Dendritic cell treated with granulocyte-macrophage colony-stimulating factor and Interleukin-4, amounts not matched to agents 40 ng/mL and 50 ng/mL, for 4 days (primary cell): ENCODE data around the gene CDRT4.
"Not testable (repeated sequence)": the region's sequence is repeated elsewhere in the genome, so short reads cannot be mapped to it uniquely, and the experiment has no call there.

Source experiments
- H3K27ac Mint-ChIP-seq: one replicate; pipeline ENCODE4 v1.8.0; 2022; ENCODE audit warnings: mild to moderate bottlenecking, mixed read lengths
- H3K27me3 Mint-ChIP-seq: one replicate; pipeline ENCODE4 v1.8.0; 2022; ENCODE audit warnings: mild to moderate bottlenecking, mixed read lengths
- H3K36me3 Mint-ChIP-seq: one replicate; pipeline ENCODE4 v1.8.0; 2022; ENCODE audit warnings: low read depth, mixed read lengths
- H3K4me1 Mint-ChIP-seq: one replicate; pipeline ENCODE4 v1.8.0; 2022; ENCODE audit warnings: low read depth, mixed read lengths
- H3K4me3 Mint-ChIP-seq: one replicate; pipeline ENCODE4 v1.8.0; 2022; ENCODE audit warnings: mild to moderate bottlenecking, moderate library complexity, mixed read lengths
- H3K9me3 Mint-ChIP-seq: one replicate; pipeline ENCODE4 v1.8.0; 2022; ENCODE audit warnings: mixed read lengths
- intact Hi-C: fragments of 100-400 bp; cut with micrococcal nuclease; formaldehyde crosslinking; loops from one replicate; pipeline ENCODE4 v1.15.0; 2022

The CDRT4 gene

DNA sequence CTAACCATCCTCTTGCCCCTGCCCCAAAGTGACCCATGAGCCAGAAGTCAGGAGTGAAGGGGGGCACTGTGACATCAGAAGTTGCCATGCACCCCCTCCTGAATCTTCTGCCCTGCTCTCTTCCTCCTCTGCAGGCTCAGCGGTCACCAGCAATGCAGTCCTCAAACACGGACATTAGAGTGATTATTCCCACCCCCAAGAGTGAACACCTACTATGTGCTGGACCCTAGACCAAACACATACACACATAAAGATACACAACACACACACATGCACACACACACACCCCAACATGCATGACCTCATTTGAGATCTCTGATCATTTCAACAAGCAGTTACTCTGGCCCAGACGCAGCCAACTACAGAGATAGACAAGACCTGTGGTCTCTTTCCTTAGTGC, at the start of gene CDRT4:
TSS of gene CDRT4 (minus strand) at position 30 of the 400 bp plus-strand sequence. CDS start 27,383 bp downstream, outside the sequence.
- H3K27ac Mint-ChIP-seq, result no peak within 1 kb of the TSS
- H3K9me3 Mint-ChIP-seq, result no peaks in the 10 kb centered on the region
- no peaks in the 10 kb centered on the region for H3K36me3 Mint-ChIP-seq
- intact Hi-C loops, result no loop called here
- no peak within 1 kb of the TSS for H3K4me3 Mint-ChIP-seq
- no peaks in the 10 kb centered on the region for H3K4me1 Mint-ChIP-seq
- H3K27me3 Mint-ChIP-seq, result no peaks in the 10 kb centered on the region

DNA sequence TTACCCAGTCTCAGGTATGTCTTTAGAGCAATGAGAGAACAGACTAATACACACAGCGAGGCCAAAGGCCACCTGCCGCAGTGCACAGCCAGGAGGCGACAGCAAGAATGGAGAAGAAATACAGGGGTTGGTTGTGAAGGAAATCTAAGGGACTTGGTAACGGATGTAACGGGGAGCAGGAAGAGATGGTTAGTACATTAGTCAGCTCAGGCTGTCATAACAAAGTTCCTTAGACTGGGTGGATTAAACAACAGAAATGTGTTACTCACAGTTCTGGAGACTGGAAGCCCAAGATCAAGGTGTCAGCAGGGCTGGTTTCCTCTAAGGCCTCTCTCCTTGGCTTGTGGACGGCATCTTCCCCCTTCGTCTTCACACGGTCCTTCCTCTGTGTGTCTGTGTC, 48.7 kb upstream of the CDRT4 start:
- Mint-ChIP-seq H3K9me3 (no peaks in the 10 kb centered on the region), H3K27ac (no peak overlapping the region), H3K27me3 (no peaks in the 10 kb centered on the region), H3K4me1 (no peaks in the 10 kb centered on the region), H3K36me3 (peaks cover 11% of the 10 kb centered on the region), H3K4me3 (no peak overlapping the region)
- intact Hi-C loops, result no loop called here

DNA sequence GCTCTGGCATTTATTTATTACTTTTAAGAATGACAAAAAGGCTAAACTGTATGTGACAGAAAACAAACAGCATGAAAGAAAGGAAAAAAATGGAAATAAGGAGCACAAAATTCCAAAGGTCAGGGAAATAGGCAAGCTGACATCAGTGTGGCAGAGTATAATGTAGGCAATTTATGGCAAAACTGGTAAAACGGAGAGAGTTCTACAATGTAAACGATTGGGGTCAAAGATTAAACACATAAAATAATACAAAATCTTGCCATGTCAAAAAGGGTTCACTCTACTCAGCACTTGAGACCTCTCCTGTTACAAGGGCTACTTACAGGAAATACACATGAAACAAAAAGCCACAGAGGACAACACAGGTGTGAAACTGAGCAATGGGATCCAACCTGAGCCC, 47.0 kb upstream of the CDRT4 start:
- Mint-ChIP-seq H3K27me3 (no peaks in the 10 kb centered on the region), H3K4me1 (peaks cover 7% of the 10 kb centered on the region), H3K9me3 (no peaks in the 10 kb centered on the region), H3K36me3 (peaks cover 11% of the 10 kb centered on the region), H3K4me3 (no peak overlapping the region), H3K27ac (no peak overlapping the region)
- intact Hi-C loops, result no loop called here

DNA sequence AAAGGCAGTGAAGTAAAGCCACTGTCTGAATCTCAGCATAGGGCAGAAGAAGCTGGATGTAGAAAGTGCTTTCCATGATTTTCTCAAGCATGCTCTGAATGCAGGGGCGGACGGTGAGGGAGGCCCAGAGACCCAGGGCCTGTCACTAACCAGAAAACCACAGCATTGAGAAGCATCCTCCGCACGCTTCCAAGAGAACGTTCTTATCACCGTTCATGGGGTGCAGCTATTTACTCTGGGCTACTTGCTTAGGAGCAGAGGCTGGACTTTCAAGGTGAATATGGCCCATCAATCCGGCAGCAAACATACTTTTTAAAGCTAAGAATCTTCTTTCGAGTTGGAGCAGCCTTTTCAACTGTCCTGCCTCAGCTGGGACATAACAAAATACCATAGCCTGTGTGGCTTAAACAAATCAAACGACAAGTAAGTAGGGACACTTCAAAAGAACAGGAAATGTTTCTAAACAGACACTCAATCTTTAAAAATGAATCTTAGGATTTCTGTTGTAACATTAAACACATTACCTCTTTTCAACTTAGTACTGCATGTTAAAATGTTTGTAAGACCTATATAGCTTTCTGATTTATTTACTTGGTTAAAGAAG, 46.5 kb upstream of the CDRT4 start:
- Mint-ChIP-seq H3K27me3 (no peaks in the 10 kb centered on the region), H3K4me3 (no peak overlapping the region), H3K27ac (no peak overlapping the region), H3K4me1 (peaks cover 7% of the 10 kb centered on the region), H3K36me3 (peaks cover 11% of the 10 kb centered on the region), H3K9me3 (no peaks in the 10 kb centered on the region)
- intact Hi-C loops, result no loop called here

- H3K27ac Mint-ChIP-seq, result no peak overlapping the region
Measured at GRCh38 chr17:15513058-15513791, 45.8 kb upstream of the CDRT4 start.

DNA sequence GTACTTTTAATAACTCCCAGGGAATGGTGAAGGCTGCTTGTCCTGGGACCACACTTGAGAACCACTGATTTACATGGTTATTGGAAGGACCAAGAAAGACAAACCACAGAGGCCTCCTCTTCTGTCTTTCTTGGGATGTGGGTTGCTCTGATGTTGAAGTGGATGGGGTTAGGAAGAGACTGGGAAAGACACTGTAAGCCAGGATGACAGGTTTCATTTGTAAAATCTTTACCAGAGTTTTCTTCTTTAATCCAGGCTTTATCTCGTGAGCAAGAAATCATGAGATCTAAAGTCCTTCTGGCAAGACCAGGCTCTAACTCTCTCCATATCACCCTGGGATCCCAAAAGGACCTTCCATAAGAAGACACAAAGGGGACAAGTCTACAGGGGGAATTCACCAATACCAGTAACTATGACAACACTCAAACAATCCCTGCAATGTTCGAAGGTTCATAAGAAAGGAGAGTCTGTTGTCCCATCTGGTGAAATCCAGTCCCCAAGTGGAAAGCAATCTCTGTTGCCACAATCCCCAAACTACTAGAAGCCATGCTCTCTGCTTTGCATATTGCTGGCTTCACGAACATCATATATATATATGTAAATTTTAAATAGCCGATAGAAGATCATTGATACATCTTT, 44.8 kb upstream of the CDRT4 start:
- Mint-ChIP-seq H3K27me3 (no peaks in the 10 kb centered on the region), H3K36me3 (peaks cover 11% of the 10 kb centered on the region), H3K27ac (no peak overlapping the region), H3K4me1 (peaks cover 7% of the 10 kb centered on the region), H3K9me3 (no peaks in the 10 kb centered on the region), H3K4me3 (no peak overlapping the region)
- intact Hi-C loops, result no loop called here

More at GRCh38 chr17:15513058-15513791, 45.8 kb upstream of the CDRT4 start:
- intact Hi-C loops, result no loop called here
- Mint-ChIP-seq H3K9me3 (no peaks in the 10 kb centered on the region), H3K4me3 (no peak overlapping the region), H3K27me3 (no peaks in the 10 kb centered on the region), H3K4me1 (peaks cover 7% of the 10 kb centered on the region), H3K36me3 (peaks cover 11% of the 10 kb centered on the region)

GRCh38 chr17:15511142-15511541, 43.7 kb upstream of the CDRT4 start:
- Mint-ChIP-seq H3K36me3 (peaks cover 14% of the 10 kb centered on the region), H3K27ac (no peak overlapping the region), H3K4me3 (no peak overlapping the region), H3K9me3 (no peaks in the 10 kb centered on the region), H3K27me3 (no peaks in the 10 kb centered on the region), H3K4me1 (peaks cover 7% of the 10 kb centered on the region)
- intact Hi-C loops, result no loop called here

DNA sequence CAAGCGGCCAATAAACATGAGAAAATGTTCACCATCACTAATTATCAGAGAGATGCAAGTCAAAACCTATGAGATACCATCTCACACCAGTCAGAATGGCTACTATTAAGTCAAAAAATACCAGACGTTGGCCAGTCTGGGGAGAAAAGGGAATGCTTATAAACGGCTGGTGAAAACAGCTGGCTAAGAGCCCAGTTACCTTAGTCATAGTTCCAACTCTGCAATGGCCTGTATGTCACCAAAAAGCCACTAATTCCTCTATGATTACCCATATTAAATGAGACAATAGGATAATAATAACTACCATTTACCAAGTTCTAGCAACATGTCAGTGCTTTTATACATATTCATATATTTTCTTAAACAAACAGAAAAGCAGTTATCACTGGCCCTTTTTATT, 42.9 kb upstream of the CDRT4 start:
- Mint-ChIP-seq H3K4me1 (peaks cover 7% of the 10 kb centered on the region), H3K4me3 (no peak overlapping the region), H3K27me3 (no peaks in the 10 kb centered on the region), H3K9me3 (no peaks in the 10 kb centered on the region), H3K27ac (no peak overlapping the region), H3K36me3 (peaks cover 7% of the 10 kb centered on the region)
- intact Hi-C loops, result no loop called here

- intact Hi-C loops, result no loop called here
- H3K9me3 Mint-ChIP-seq, result no peaks in the 10 kb centered on the region
Measured at GRCh38 chr17:15509095-15509494, 41.7 kb upstream of the CDRT4 start.

GRCh38 chr17:15508466-15508865, 41.0 kb upstream of the CDRT4 start:
- peaks cover 6% of the 10 kb centered on the region for H3K36me3 Mint-ChIP-seq
- H3K27ac Mint-ChIP-seq, result no peak overlapping the region
- no peak overlapping the region for H3K4me3 Mint-ChIP-seq
- H3K27me3 Mint-ChIP-seq, result no peaks in the 10 kb centered on the region
- no peaks in the 10 kb centered on the region for H3K9me3 Mint-ChIP-seq
- intact Hi-C loops, result no loop called here
- H3K4me1 Mint-ChIP-seq, result peaks cover 7% of the 10 kb centered on the region

More at GRCh38 chr17:15509095-15509494, 41.7 kb upstream of the CDRT4 start:
- H3K4me3 Mint-ChIP-seq, result no peak overlapping the region
- H3K36me3 Mint-ChIP-seq, result peaks cover 6% of the 10 kb centered on the region
- H3K4me1 Mint-ChIP-seq, result peaks cover 7% of the 10 kb centered on the region
- H3K27ac Mint-ChIP-seq, result no peak overlapping the region
- no peaks in the 10 kb centered on the region for H3K27me3 Mint-ChIP-seq

GRCh38 chr17:15507896-15508295, 40.5 kb upstream of the CDRT4 start:
- no peak overlapping the region for H3K4me3 Mint-ChIP-seq
- peaks cover 6% of the 10 kb centered on the region for H3K36me3 Mint-ChIP-seq
- no peaks in the 10 kb centered on the region for H3K27me3 Mint-ChIP-seq
- H3K4me1 Mint-ChIP-seq, result peaks cover 8% of the 10 kb centered on the region
- intact Hi-C loops, result no loop called here
- no peak overlapping the region for H3K27ac Mint-ChIP-seq
- H3K9me3 Mint-ChIP-seq, result no peaks in the 10 kb centered on the region

DNA sequence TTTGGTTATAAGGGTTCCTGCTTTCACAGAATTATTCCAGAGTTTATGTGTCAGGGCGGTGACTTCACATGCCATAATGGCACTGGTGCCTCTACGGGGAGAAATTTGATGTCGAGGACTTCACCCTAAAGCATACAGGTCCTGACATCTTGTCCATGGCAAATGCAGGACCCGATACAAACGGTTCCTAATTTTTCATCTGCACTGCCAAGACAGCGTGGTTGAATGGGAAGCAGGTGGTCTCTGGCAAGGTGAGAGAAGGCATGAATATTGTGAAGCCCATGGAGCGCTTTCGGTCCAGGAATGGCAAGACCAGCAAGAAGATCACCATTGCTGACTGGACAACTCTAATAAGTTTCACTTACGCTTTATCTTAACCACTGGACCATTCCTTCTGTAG, 39.6 kb upstream of the CDRT4 start:
- Mint-ChIP-seq H3K9me3 (no peaks in the 10 kb centered on the region), H3K27me3 (peaks cover 3% of the 10 kb centered on the region), H3K4me1 (peaks cover 13% of the 10 kb centered on the region), H3K36me3 (peaks cover 6% of the 10 kb centered on the region), H3K27ac (no peak overlapping the region), H3K4me3 (no peak overlapping the region)
- intact Hi-C loops, result no loop called here

- H3K27ac Mint-ChIP-seq, intact Hi-C loops, H3K36me3 Mint-ChIP-seq, H3K27me3 Mint-ChIP-seq, H3K9me3 Mint-ChIP-seq, H3K4me3 Mint-ChIP-seq: not testable (repeated sequence)
- peaks cover 13% of the 10 kb centered on the region for H3K4me1 Mint-ChIP-seq
Measured at GRCh38 chr17:15505708-15506107, 38.3 kb upstream of the CDRT4 start.

DNA sequence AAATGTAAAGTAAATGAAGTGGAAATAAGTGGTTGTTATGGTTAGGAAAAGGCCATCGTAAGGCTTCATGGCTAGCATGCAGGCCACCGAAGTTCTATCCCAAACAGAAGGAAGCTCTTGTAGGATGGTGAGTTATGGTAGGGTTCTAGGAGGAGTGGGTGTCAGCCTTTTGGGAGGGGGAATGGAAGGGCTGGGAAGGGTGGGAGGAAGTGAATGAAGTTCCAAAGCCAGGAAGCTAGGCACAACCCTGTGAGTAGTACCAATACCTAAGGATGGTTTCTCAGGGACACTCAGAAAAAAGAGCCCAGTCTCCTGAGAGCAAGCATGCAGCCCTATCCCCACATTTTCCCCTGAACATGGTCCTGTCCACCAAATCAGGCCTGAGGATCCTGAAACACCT, 36.3 kb upstream of the CDRT4 start:
- Mint-ChIP-seq H3K36me3 (peaks cover 6% of the 10 kb centered on the region), H3K4me1 (peaks cover 7% of the 10 kb centered on the region), H3K4me3 (no peak overlapping the region), H3K27ac (no peak overlapping the region), H3K27me3 (peaks cover 3% of the 10 kb centered on the region), H3K9me3 (no peaks in the 10 kb centered on the region)
- intact Hi-C loops, result loop anchor here (2.0 kb wide), 2 partner anchors 243 to 271 kb away; no protein-coding TSS in a partner anchor
